Thymus (tissue), 11 donors: ENCODE data around the gene RBFOX1. TPM values are rescaled to one million over a fixed set of nuclear protein-coding genes. Genes with fewer than 3 reads are reported as not detected.

Experiments used
- DNase-seq, 9 donors: peaks; one replicate each; pipeline ENCODE4 v3.0.0-alpha.2; 2013; ENCODE audit warnings: low spot score in 9 of 9, low read depth in 6 of 9, missing footprints in 1 of 9
- H3K27ac ChIP-seq, 2 donors: one replicate each; pipeline ENCODE4 v1.5.1; 2013; ENCODE audit warnings: control low read depth in 1 of 2, low read depth in 1 of 2, low read length in 1 of 2, mild to moderate bottlenecking in 1 of 2, moderate library complexity in 1 of 2
- H3K27me3 ChIP-seq, 2 donors: one replicate each; pipeline ENCODE4 v1.5.1; 2013; ENCODE audit warnings: low read length in 1 of 2; ENCODE audit not compliant: control insufficient read depth in 2 of 2, insufficient read depth in 1 of 2
- H3K36me3 ChIP-seq, 2 donors: one replicate each; pipeline ENCODE4 v1.5.1; 2013; ENCODE audit warnings: low read length in 1 of 2, mild to moderate bottlenecking in 1 of 2, moderate library complexity in 1 of 2; ENCODE audit not compliant: control insufficient read depth in 2 of 2, insufficient read depth in 2 of 2
- H3K4me1 ChIP-seq, 2 donors: one replicate each; pipeline ENCODE4 v1.5.1; 2013; ENCODE audit warnings: low read length in 2 of 2; ENCODE audit not compliant: control insufficient read depth in 2 of 2, insufficient read depth in 2 of 2
- H3K4me3 ChIP-seq, 2 donors: one replicate each; pipeline ENCODE4 v1.5.1; 2013; ENCODE audit warnings: low read length in 2 of 2, control low read depth in 1 of 2, mild to moderate bottlenecking in 1 of 2
- H3K9me3 ChIP-seq, 2 donors: one replicate each; pipeline ENCODE4 v1.5.1; 2013; ENCODE audit warnings: low read length in 1 of 2, mild to moderate bottlenecking in 1 of 2; ENCODE audit not compliant: control insufficient read depth in 2 of 2, insufficient read depth in 1 of 2
- WGBS: extraction: QIAGEN DNeasy Blood & Tissue Kit; methylation state at CpG from one replicate; pipeline ENCODE4 v1.1.7; 2013; 5-methylcytosine and 5-hydroxymethylcytosine counted together
- polyA plus RNA-seq: library from polyadenylated mRNA; stranded (reverse); fragments of 200-250 nt; gene quantifications from one replicate; pipeline ENCODE4 v1.2.3, GENCODE V29; 2013
- total RNA-seq: library from RNA; stranded (reverse); fragments of 120-200 nt; gene quantifications from one replicate; pipeline ENCODE4 v1.2.4, GENCODE V29; 2013
- donor health status: healthy.

RBFOX1 gene
- total and polyA plus RNA-seq, 2 donors = 0.23 to 0.52 TPM

- Histone ChIP-seq H3K27ac (no peak overlapping the region), H3K27me3 (no peaks in the 10 kb centered on the region), H3K9me3 (no peaks in the 10 kb centered on the region), H3K4me3 (no peak overlapping the region), H3K4me1 (no peaks in the 10 kb centered on the region), H3K36me3 (no peaks in the 10 kb centered on the region)
- no peak for DNase-seq
- WGBS = 83% methylated on average over 5 of the region's 5 CpGs
These were observed 43.6 kb downstream of the RBFOX1 start for GRCh38 chr16:7376227-7376626.

DNA sequence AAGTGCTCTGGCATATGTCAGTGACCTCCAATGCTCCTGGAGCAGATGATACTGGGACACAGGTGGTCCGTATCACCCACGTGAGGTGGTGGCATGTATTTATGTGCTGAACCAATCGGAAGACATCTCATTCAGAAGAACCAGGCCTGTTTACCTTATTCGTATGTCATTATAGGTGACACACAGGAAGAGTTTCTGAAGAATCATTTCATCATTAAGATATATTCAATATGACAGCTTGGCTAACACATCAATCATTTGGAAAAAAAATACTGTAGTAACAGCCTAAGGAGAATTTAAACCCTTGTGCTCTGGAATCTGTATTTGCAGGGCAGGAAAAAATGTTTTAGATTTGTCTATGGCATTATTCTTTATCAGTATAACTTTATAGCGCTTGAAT, 44.6 kb downstream of the RBFOX1 start:
- H3K36me3 ChIP-seq = no peaks in the 10 kb centered on the region
- DNase-seq = no peak
- H3K27ac ChIP-seq = no peak overlapping the region
- no peaks in the 10 kb centered on the region for H3K27me3 ChIP-seq
- H3K4me1 ChIP-seq = no peaks in the 10 kb centered on the region
- 91% methylated on average over 5 of the region's 5 CpGs for WGBS
- H3K9me3 ChIP-seq = no peaks in the 10 kb centered on the region
- H3K4me3 ChIP-seq = no peak overlapping the region

DNA sequence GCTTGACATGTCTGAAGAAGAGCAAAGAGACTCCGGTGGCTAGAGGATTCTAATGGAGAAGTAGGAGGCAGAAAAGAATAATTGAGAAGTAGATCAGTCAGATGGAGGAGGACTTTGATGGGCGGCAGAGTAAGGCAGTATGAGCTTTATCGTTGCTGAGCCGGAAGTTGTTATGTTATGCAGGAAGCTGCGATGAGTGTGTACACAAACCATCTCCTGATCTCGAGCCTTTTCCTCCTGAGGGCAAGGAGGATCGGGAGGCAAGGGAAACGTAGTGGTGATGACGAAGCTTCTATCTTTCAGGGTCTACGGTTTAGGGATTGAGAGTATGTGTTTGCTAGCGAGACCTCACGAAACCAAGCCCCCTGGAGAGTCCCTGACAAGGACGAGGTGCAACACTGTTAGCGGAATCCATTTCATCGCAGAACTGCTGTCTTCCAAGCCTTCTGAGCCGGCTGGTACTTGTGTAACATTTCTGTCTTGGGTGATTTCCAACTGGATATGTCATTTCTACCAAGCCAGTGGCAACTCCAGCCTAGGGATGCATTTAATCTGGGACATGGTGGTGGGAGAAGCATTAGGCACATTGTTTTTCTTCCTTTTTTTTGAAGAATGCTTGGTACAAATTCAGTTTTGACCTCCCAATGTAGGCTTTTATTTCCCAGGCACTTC, 45.5 kb downstream of the RBFOX1 start:
- no peak for DNase-seq
- Histone ChIP-seq H3K4me1 (no peaks in the 10 kb centered on the region), H3K27ac (no peak overlapping the region), H3K9me3 (no peaks in the 10 kb centered on the region), H3K27me3 (no peaks in the 10 kb centered on the region), H3K36me3 (no peaks in the 10 kb centered on the region), H3K4me3 (no peak overlapping the region)
- 89% methylated on average over 16 of the region's 16 CpGs for WGBS

GRCh38 chr16:7380441-7380840, 47.8 kb downstream of the RBFOX1 start:
- DNase-seq = no peak
- Histone ChIP-seq H3K36me3 (no peaks in the 10 kb centered on the region), H3K27ac (no peak overlapping the region), H3K4me1 (no peaks in the 10 kb centered on the region), H3K4me3 (no peak overlapping the region), H3K27me3 (no peaks in the 10 kb centered on the region), H3K9me3 (no peaks in the 10 kb centered on the region)
- 84% methylated on average over 5 of the region's 5 CpGs for WGBS

- Histone ChIP-seq H3K27ac (no peak overlapping the region), H3K4me1 (no peaks in the 10 kb centered on the region), H3K36me3 (no peaks in the 10 kb centered on the region), H3K9me3 (no peaks in the 10 kb centered on the region), H3K27me3 (no peaks in the 10 kb centered on the region), H3K4me3 (no peak overlapping the region)
- 81% methylated on average over 3 of the region's 3 CpGs for WGBS
- no peak for DNase-seq
These were observed 48.3 kb downstream of the RBFOX1 start for GRCh38 chr16:7380911-7381310.

GRCh38 chr16:7381671-7382070, 49.0 kb downstream of the RBFOX1 start:
- H3K27me3 ChIP-seq = no peaks in the 10 kb centered on the region
- no peaks in the 10 kb centered on the region for H3K36me3 ChIP-seq
- no peaks in the 10 kb centered on the region for H3K4me1 ChIP-seq
- no peak overlapping the region for H3K27ac ChIP-seq
- WGBS = 91% methylated on average over 6 of the region's 6 CpGs
- DNase-seq = no peak
- H3K4me3 ChIP-seq = no peak overlapping the region
- no peaks in the 10 kb centered on the region for H3K9me3 ChIP-seq

DNA sequence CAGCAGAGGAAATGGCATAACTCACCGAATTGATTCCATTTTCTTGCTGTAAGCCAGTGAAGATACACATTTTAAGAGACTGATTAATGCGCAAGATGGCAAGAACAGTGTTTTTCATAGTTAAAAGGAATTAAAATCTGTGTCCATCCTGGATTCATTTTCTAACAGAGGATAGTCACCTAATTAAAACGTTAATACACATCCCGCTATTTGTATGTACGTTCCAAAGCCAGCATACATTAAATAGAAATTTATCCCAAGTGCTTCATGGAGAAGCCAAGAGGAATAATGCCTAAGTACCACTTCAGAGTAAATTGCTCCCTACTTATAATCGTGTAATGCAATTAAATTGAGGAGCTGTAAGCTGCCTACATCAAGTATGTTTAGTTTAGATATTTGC, 49.9 kb downstream of the RBFOX1 start:
- Histone ChIP-seq H3K4me1 (no peaks in the 10 kb centered on the region), H3K4me3 (no peak overlapping the region), H3K36me3 (no peaks in the 10 kb centered on the region), H3K9me3 (no peaks in the 10 kb centered on the region), H3K27ac (no peak overlapping the region), H3K27me3 (no peaks in the 10 kb centered on the region)
- DNase-seq = no peak
- WGBS = 95% methylated on average over 6 of the region's 6 CpGs

- 79% methylated on average over 5 of the region's 5 CpGs for WGBS
- no peak for DNase-seq
- H3K27ac ChIP-seq = no peak overlapping the region
- H3K9me3 ChIP-seq = no peaks in the 10 kb centered on the region
- no peak overlapping the region for H3K4me3 ChIP-seq
- no peaks in the 10 kb centered on the region for H3K36me3 ChIP-seq
- no peaks in the 10 kb centered on the region for H3K4me1 ChIP-seq
- no peaks in the 10 kb centered on the region for H3K27me3 ChIP-seq
These were observed 58.3 kb downstream of the RBFOX1 start for GRCh38 chr16:7390974-7391373.

GRCh38 chr16:7391694-7392093, 59.0 kb downstream of the RBFOX1 start:
- Histone ChIP-seq H3K9me3 (no peaks in the 10 kb centered on the region), H3K4me1 (no peaks in the 10 kb centered on the region), H3K27ac (no peak overlapping the region), H3K27me3 (no peaks in the 10 kb centered on the region), H3K36me3 (no peaks in the 10 kb centered on the region), H3K4me3 (no peak overlapping the region)
- no peak for DNase-seq
- WGBS = 92% methylated on average over 5 of the region's 5 CpGs
